Stimulated activated naive CD8-positive, alpha-beta T cell treated with anti-CD3 and anti-CD28 coated beads, Interleukin-15, amount 100 ng/mL, for 72 hours (primary cell): ENCODE results near the gene PEX11A.

Experiments
- ATAC-seq: fragments of 150-1000 bp; cut with Tn5 transposase; 2 replicates; pipeline ENCODE4 v1.10.0; 2021; ENCODE audit warnings: mild to moderate bottlenecking, moderate library complexity
- DNase-seq, 2 donors: peaks; one replicate each; pipeline ENCODE4 v3.0.0; 2021 to 2022
- H3K27ac Mint-ChIP-seq, 2 donors: one replicate each; pipeline ENCODE4 v1.8.0; 2022; ENCODE audit warnings: mild to moderate bottlenecking in 2 of 2, mixed read lengths in 2 of 2, moderate library complexity in 2 of 2
- H3K27me3 Mint-ChIP-seq: one replicate; pipeline ENCODE4 v1.8.0; 2022; ENCODE audit warnings: mixed read lengths
- H3K4me1 Mint-ChIP-seq: one replicate; pipeline ENCODE4 v1.8.0; 2022; ENCODE audit warnings: mild to moderate bottlenecking, mixed read lengths
- H3K4me3 Mint-ChIP-seq, 2 donors: one replicate each; pipeline ENCODE4 v1.8.0; 2022; ENCODE audit warnings: mild to moderate bottlenecking in 2 of 2, mixed read lengths in 2 of 2, moderate library complexity in 1 of 2
- H3K9me3 Mint-ChIP-seq, 2 donors: one replicate each; pipeline ENCODE4 v1.8.0; 2022; ENCODE audit warnings: mixed read lengths in 2 of 2

Gene PEX11A

GRCh38 chr15:89686522-89686921, 4.0 kb downstream of the PEX11A start:
- H3K4me3 Mint-ChIP-seq, result no peak overlapping the region
- no peak for ATAC-seq
- DNase-seq, result no peak
- no peaks in the 10 kb centered on the region for H3K27me3 Mint-ChIP-seq
- no peaks in the 10 kb centered on the region for H3K9me3 Mint-ChIP-seq
- H3K4me1 Mint-ChIP-seq, result peaks cover 16% of the 10 kb centered on the region
- H3K27ac Mint-ChIP-seq, result no peak overlapping the region

DNA sequence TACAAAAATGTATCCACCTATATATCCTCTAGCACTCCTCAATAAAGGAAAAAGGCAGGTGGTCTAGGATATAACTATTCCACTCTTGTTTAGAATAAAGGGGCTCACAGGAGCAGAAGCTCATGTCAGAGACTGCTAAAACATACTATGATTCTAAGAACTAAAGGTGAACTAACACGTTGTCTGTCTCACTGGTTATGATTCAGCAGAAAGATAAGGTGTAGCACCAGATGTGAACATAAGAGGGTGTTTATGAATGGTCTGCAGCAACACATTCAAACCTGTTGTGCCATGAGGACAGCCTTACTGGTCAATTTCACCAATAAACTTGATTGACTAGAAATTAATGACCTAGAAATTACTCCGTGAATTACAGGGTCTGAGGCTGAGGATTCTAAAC, 4.6 kb downstream of the PEX11A start:
- no peaks in the 10 kb centered on the region for H3K27me3 Mint-ChIP-seq
- no peak overlapping the region for H3K27ac Mint-ChIP-seq
- no peaks in the 10 kb centered on the region for H3K9me3 Mint-ChIP-seq
- ATAC-seq, result no peak
- H3K4me1 Mint-ChIP-seq, result peaks cover 13% of the 10 kb centered on the region
- no peak for DNase-seq
- H3K4me3 Mint-ChIP-seq, result no peak overlapping the region

DNA sequence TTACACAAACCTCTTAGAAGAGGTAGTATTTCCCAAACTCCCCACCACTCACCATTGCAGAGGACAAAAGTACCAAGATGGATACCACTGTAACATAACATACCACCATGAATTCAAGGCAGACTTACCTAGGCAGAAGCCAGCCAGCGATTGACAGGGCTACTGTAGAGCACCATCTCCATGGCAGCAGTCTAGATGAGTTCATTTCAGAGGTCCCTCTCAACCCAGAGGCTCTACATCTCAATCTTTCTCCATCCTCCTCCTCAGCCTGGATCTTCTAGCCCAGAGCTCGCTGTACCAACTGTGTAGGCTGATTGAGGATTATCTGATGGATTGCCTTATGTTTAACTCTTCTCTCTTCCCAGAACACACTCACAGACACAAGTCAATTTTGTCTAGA, 9.4 kb downstream of the PEX11A start:
- Mint-ChIP-seq H3K9me3 (no peaks in the 10 kb centered on the region), H3K4me3 (no peak overlapping the region), H3K27ac (no peak overlapping the region), H3K27me3 (no peaks in the 10 kb centered on the region), H3K4me1 (no peaks in the 10 kb centered on the region)
- DNase-seq (no peak), ATAC-seq (no peak)

GRCh38 chr15:89680282-89680873, 10.2 kb downstream of the PEX11A start:
- H3K4me1 Mint-ChIP-seq, result no peaks in the 10 kb centered on the region
- no peak overlapping the region for H3K27ac Mint-ChIP-seq
- ATAC-seq, result no peak

DNA sequence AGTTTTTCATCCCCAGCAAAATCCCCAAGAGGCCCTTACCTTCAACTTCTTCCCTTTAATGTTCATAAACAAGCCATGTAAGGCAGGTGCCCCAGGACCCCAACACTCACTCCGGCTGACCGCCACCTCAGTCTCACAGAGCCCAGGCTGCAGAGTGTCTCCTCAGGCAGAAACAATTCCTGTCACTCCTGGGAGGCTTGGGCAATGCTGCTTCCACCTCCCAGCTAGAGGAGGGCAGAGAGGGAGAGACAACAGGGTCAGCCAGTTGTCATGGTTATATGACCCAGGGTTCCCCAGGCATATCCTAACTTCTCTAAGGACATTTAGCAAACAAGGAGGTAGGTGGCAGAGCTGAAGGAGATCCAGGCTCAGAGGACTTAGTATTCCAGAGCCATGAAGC, 11.3 kb downstream of the PEX11A start, which contains the start of gene PLIN1:
TSS of gene PLIN1 (minus strand) at position 156 of the 400 bp plus-strand sequence. CDS start 1,878 bp downstream, outside the sequence.
- H3K9me3 Mint-ChIP-seq, result no peaks in the 10 kb centered on the region
- H3K4me1 Mint-ChIP-seq, result no peaks in the 10 kb centered on the region
- DNase-seq (no peak), ATAC-seq (no peak)
- H3K27me3 Mint-ChIP-seq, result no peaks in the 10 kb centered on the region
- peak within 1 kb of the TSS in 1 of 2 donors; percentile 39 for H3K27ac Mint-ChIP-seq
- no peak within 1 kb of the TSS for H3K4me3 Mint-ChIP-seq

More at GRCh38 chr15:89680282-89680873, 10.2 kb downstream of the PEX11A start:
- H3K27me3 Mint-ChIP-seq, result no peaks in the 10 kb centered on the region
- no peak overlapping the region for H3K4me3 Mint-ChIP-seq
- DNase-seq, result no peak
- H3K9me3 Mint-ChIP-seq, result no peaks in the 10 kb centered on the region

DNA sequence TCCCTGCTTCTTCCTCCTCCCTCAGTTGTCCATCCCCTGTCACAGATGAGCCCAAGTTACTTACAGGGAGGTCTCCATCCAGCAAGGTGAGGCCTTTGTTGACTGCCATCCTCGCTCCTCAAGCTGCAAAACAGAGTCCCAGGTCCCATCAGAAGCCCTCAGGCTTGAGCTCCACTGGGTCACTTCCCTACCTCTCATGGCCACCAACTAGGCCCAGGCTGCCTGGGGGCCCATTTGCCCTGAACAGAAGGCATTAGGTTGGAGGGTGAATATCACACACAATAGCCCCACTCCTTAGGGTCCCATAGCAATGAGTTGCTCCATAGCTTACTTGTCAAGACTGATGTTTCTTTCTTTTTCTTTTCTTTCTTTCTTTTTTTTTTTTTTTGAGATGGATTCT, 13.2 kb downstream of the PEX11A start:
- Mint-ChIP-seq H3K27ac (no peak overlapping the region), H3K27me3 (no peaks in the 10 kb centered on the region), H3K4me1 (no peaks in the 10 kb centered on the region), H3K9me3 (no peaks in the 10 kb centered on the region), H3K4me3 (no peak overlapping the region)
- ATAC-seq (no peak), DNase-seq (no peak)

GRCh38 chr15:89675606-89676005, 14.9 kb downstream of the PEX11A start:
- ATAC-seq (no peak), DNase-seq (no peak)
- H3K27ac Mint-ChIP-seq, result no peak overlapping the region
- H3K4me3 Mint-ChIP-seq, result no peak overlapping the region
- H3K27me3 Mint-ChIP-seq, result no peaks in the 10 kb centered on the region
- H3K9me3 Mint-ChIP-seq, result no peaks in the 10 kb centered on the region
- peaks cover 13% of the 10 kb centered on the region for H3K4me1 Mint-ChIP-seq

DNA sequence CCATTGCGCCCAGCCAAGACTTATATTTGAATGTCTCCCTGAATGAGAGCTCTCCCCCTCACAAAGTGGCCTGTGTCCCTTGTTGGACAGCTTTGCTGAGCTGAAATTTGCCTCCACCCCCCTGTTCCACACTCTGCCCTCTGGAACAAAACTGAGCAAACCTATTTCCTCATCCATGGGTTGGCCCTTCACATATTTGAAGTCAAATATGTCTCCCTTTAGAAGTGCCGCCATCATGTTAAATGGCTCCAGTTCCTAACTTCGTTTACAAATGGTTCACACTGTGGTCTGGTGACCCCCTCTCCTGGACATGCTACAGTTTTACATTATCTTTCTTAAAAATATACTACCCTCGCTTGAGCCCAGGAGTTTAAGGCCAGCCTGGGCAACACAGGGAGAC, 16.0 kb downstream of the PEX11A start:
- Mint-ChIP-seq H3K4me1 (peaks cover 13% of the 10 kb centered on the region), H3K9me3 (no peaks in the 10 kb centered on the region), H3K27ac (no peak overlapping the region), H3K4me3 (no peak overlapping the region), H3K27me3 (no peaks in the 10 kb centered on the region)
- DNase-seq (no peak), ATAC-seq (no peak)

GRCh38 chr15:89673165-89673512, 17.4 kb downstream of the PEX11A start:
- peaks cover 13% of the 10 kb centered on the region for H3K4me1 Mint-ChIP-seq
- H3K27me3 Mint-ChIP-seq, result peaks cover 3% of the 10 kb centered on the region
- H3K4me3 Mint-ChIP-seq, result no peak overlapping the region
- H3K9me3 Mint-ChIP-seq, result no peaks in the 10 kb centered on the region
- ATAC-seq (peak; percentile 75), DNase-seq (peak; percentile 23 to 31)
- no peak overlapping the region for H3K27ac Mint-ChIP-seq

- Mint-ChIP-seq H3K27me3 (peaks cover 9% of the 10 kb centered on the region), H3K27ac (peak overlapping the region in 1 of 2 donors; percentile 67), H3K9me3 (no peaks in the 10 kb centered on the region), H3K4me1 (peaks cover 13% of the 10 kb centered on the region), H3K4me3 (no peak overlapping the region)
- ATAC-seq (no peak), DNase-seq (no peak)
These were observed 18.1 kb downstream of the PEX11A start for GRCh38 chr15:89672221-89673164.

GRCh38 chr15:89671687-89672086, 18.9 kb downstream of the PEX11A start:
- ATAC-seq (no peak), DNase-seq (no peak)
- Mint-ChIP-seq H3K9me3 (no peaks in the 10 kb centered on the region), H3K27ac (no peak overlapping the region), H3K27me3 (peaks cover 17% of the 10 kb centered on the region), H3K4me3 (no peak overlapping the region), H3K4me1 (peaks cover 13% of the 10 kb centered on the region)

DNA sequence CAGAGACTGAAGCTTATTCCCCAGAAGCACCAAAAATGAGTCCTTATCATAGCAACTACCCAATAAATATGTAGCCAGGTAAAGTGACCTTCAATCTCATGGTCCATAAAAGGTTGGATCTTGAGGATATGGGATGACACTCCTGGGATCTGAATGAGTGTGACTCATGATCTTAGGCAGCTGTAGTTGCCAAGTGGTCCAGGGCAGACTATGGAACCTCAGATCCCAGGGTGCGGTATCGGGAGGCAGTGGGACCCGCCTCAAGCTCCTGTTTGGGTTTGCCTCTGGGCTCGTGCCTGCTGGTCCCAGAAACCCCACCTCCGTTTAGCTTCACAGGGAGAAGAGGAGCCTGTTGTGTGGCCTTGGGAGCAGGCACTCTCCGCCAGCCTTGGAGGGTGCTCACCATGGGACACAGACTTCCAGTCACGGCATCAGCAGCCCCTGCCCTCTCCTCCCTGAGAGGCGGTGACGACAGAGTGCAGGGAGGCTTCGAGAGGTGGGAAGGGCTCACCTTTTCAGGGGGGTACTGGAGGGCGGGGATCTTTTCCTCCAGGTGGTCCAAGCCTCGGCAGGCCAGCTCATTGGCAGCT, 19.5 kb downstream of the PEX11A start:
- Mint-ChIP-seq H3K27me3 (peaks cover 23% of the 10 kb centered on the region), H3K27ac (no peak overlapping the region), H3K4me3 (no peak overlapping the region), H3K4me1 (peaks cover 13% of the 10 kb centered on the region), H3K9me3 (no peaks in the 10 kb centered on the region)
- DNase-seq, result no peak
- ATAC-seq, result no peak

- DNase-seq, result no peak
- peaks cover 13% of the 10 kb centered on the region for H3K4me1 Mint-ChIP-seq
- peaks cover 31% of the 10 kb centered on the region for H3K27me3 Mint-ChIP-seq
- no peak for ATAC-seq
- H3K4me3 Mint-ChIP-seq, result no peak overlapping the region
- H3K9me3 Mint-ChIP-seq, result no peaks in the 10 kb centered on the region
- no peak overlapping the region for H3K27ac Mint-ChIP-seq
These were observed 20.6 kb downstream of the PEX11A start for GRCh38 chr15:89669941-89670340.

- DNase-seq (no peak), ATAC-seq (no peak)
- Mint-ChIP-seq H3K27ac (no peak overlapping the region), H3K4me1 (peaks cover 13% of the 10 kb centered on the region), H3K4me3 (no peak overlapping the region), H3K27me3 (peaks cover 37% of the 10 kb centered on the region), H3K9me3 (no peaks in the 10 kb centered on the region)
These were observed 21.2 kb downstream of the PEX11A start for GRCh38 chr15:89669309-89669865.

- H3K27me3 Mint-ChIP-seq, result peaks cover 44% of the 10 kb centered on the region
- H3K27ac Mint-ChIP-seq, result no peak overlapping the region
- H3K9me3 Mint-ChIP-seq, result no peaks in the 10 kb centered on the region
- H3K4me3 Mint-ChIP-seq, result no peak overlapping the region
- H3K4me1 Mint-ChIP-seq, result peaks cover 13% of the 10 kb centered on the region
- ATAC-seq (no peak), DNase-seq (no peak)
These were observed 22.4 kb downstream of the PEX11A start for GRCh38 chr15:89668171-89668570.

DNA sequence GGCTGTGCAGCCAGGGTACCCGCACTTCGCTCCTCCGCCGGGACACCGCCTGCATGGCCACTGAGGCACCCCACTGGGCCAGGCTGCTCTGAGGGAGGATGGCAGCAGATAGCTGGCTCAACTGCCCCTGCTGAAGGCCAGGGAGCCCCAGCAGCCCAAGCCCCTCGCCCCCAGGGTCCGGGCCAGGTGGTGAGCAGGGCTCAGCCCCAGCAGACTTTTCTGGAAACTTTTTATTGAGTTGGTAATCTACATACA, 22.9 kb downstream of the PEX11A start:
- ATAC-seq, result no peak
- no peaks in the 10 kb centered on the region for H3K9me3 Mint-ChIP-seq
- DNase-seq, result no peak
- H3K27me3 Mint-ChIP-seq, result peaks cover 49% of the 10 kb centered on the region
- H3K4me1 Mint-ChIP-seq, result peaks cover 13% of the 10 kb centered on the region
- H3K27ac Mint-ChIP-seq, result no peak overlapping the region
- H3K4me3 Mint-ChIP-seq, result no peak overlapping the region
